Measurements from ENCODE around the gene CEP131. TPM values are rescaled to one million over a fixed set of nuclear protein-coding genes. Genes with fewer than 3 reads are reported as not detected.

The CEP131 gene
- total and polyA plus RNA-seq, 2 donors (not counting 3 experiments of a cell fraction or from before 2014, with no cell fraction given), result 5.3 to 17.9 TPM

- Histone ChIP-seq H2AFZ (ENCODE audit: low read depth, low read length) (no peak overlapping the region), H3K4me1 (ENCODE audit: control insufficient read depth, extremely low read depth, insufficient read depth, low read length) (no peaks in the 10 kb centered on the region), H4K20me1 (replicated peaks; ENCODE audit: control insufficient read depth, extremely low read depth, insufficient read depth, low read length) (no peaks in the 10 kb centered on the region), H3K9ac (replicated peaks; ENCODE audit: extremely low read depth, insufficient read depth, low read length) (no peak overlapping the region), H3K4me3 (replicated peaks in 1 of 3; ENCODE audit: insufficient read depth in 1 of 3, low read depth in 1 of 3, low read length in 3 of 3) (no peak overlapping the region), H3K4me2 (ENCODE audit: insufficient read depth, low read length) (no peak overlapping the region), H3K79me2 (ENCODE audit: control insufficient read depth, insufficient read depth, low read length) (no peaks in the 10 kb centered on the region), H3K27me3 (ENCODE audit: control insufficient read depth in 2 of 2, insufficient read depth in 2 of 2, low read length in 2 of 2) (no peaks in the 10 kb centered on the region), H3K36me3 (ENCODE audit: control insufficient read depth in 2 of 2, extremely low read depth in 1 of 2, insufficient read depth in 2 of 2, low read length in 2 of 2) (peaks cover 0 to 5% of the 10 kb centered on the region in 2 experiments), H3K9me1 (replicated peaks; ENCODE audit: control insufficient read depth, extremely low read depth, insufficient read depth, low read length) (no peaks in the 10 kb centered on the region), H3K27ac (ENCODE audit: insufficient read depth, low read depth, low read length) (no peak overlapping the region), H3K9me3 (replicated peaks; ENCODE audit: control insufficient read depth, insufficient read depth, low read length) (no peaks in the 10 kb centered on the region)
- TF ChIP-seq POLR2AphosphoS5 (IDR thresholded peaks at IDR 0.05; ENCODE audit: insufficient read depth, low read depth, low read length), result no peak
- no peak for TF ChIP-seq JUN (IDR thresholded peaks at IDR 0.05; ENCODE audit: borderline replicate concordance, insufficient read depth, insufficient read length, low read depth)
- no peak for TF ChIP-seq EZH2 (IDR thresholded peaks at IDR 0.05; ENCODE audit: borderline replicate concordance, low read depth, low read length, severe bottlenecking)
- POLR2A ChIA-PET, result no interaction called here
- no peak for DNase-seq (ENCODE audit: low read depth, low spot score)
- intact Hi-C loops (cut with micrococcal nuclease), result no loop called here
- FAIRE-seq, result no peak
- dilution Hi-C loops (cut with MboI; ENCODE audit: extremely low pct_ligation_motif_present, low sequenced_read_pairs), result no loop called here
- CTCF ChIA-PET, result interaction anchor here (1.5 kb wide), 1 partner anchor 15 kb away, joined by 3 read pairs; no protein-coding TSS in a partner anchor
- BruUV-seq (replicated peaks), result no TSS peak
Measured at GRCh38 chr17:81194941-81195901, 27.5 kb downstream of the CEP131 start.

GRCh38 chr17:81194225-81194760 lies 28.5 kb downstream of the CEP131 start:
- BruUV-seq (replicated peaks), result no TSS peak
- dilution Hi-C loops (cut with MboI; ENCODE audit: extremely low pct_ligation_motif_present, low sequenced_read_pairs), result no loop called here
- Histone ChIP-seq H3K27me3 (ENCODE audit: control insufficient read depth in 2 of 2, insufficient read depth in 2 of 2, low read length in 2 of 2) (no peaks in the 10 kb centered on the region), H3K4me1 (ENCODE audit: control insufficient read depth, extremely low read depth, insufficient read depth, low read length) (no peaks in the 10 kb centered on the region), H2AFZ (ENCODE audit: low read depth, low read length) (no peak overlapping the region), H3K4me3 (replicated peaks in 1 of 3; ENCODE audit: insufficient read depth in 1 of 3, low read depth in 1 of 3, low read length in 3 of 3) (no peak overlapping the region), H3K4me2 (ENCODE audit: insufficient read depth, low read length) (no peak overlapping the region), H3K27ac (ENCODE audit: insufficient read depth, low read depth, low read length) (no peak overlapping the region), H4K20me1 (replicated peaks; ENCODE audit: control insufficient read depth, extremely low read depth, insufficient read depth, low read length) (no peaks in the 10 kb centered on the region), H3K9me1 (replicated peaks; ENCODE audit: control insufficient read depth, extremely low read depth, insufficient read depth, low read length) (no peaks in the 10 kb centered on the region), H3K9ac (replicated peaks; ENCODE audit: extremely low read depth, insufficient read depth, low read length) (no peak overlapping the region), H3K9me3 (replicated peaks; ENCODE audit: control insufficient read depth, insufficient read depth, low read length) (no peaks in the 10 kb centered on the region), H3K36me3 (ENCODE audit: control insufficient read depth in 2 of 2, extremely low read depth in 1 of 2, insufficient read depth in 2 of 2, low read length in 2 of 2) (peaks cover 0 to 7% of the 10 kb centered on the region in 2 experiments), H3K79me2 (ENCODE audit: control insufficient read depth, insufficient read depth, low read length) (no peaks in the 10 kb centered on the region)
- no peak for DNase-seq (ENCODE audit: low read depth, low spot score)
- TF ChIP-seq EZH2 (IDR thresholded peaks at IDR 0.05; ENCODE audit: borderline replicate concordance, low read depth, low read length, severe bottlenecking) (no peak), GATA2 (IDR thresholded peaks at IDR 0.05; ENCODE audit: insufficient read depth, insufficient read length, low read depth, low read length) (no peak), MAX (IDR thresholded peaks at IDR 0.05; ENCODE audit: insufficient read depth, insufficient read length) (no peak), POLR2A (IDR thresholded peaks at IDR 0.05; ENCODE audit: low read depth, low read length) (no peak), FOS (IDR thresholded peaks at IDR 0.05; ENCODE audit: borderline replicate concordance, insufficient read depth, low read length) (no peak), JUN (IDR thresholded peaks at IDR 0.05; ENCODE audit: borderline replicate concordance, insufficient read depth, insufficient read length, low read depth) (no peak), MYC (IDR thresholded peaks at IDR 0.05; ENCODE audit: low read depth, low read length) (no peak), POLR2AphosphoS5 (IDR thresholded peaks at IDR 0.05; ENCODE audit: insufficient read depth, low read depth, low read length) (no peak), CTCF (IDR thresholded peaks at IDR 0.05; ENCODE audit: extremely low read depth in 1 of 2, insufficient read depth in 1 of 2, low read depth in 1 of 2, low read length in 2 of 2) (no peak)
- ChIA-PET POLR2A (no interaction called here), CTCF (no interaction called here)
- no peak for FAIRE-seq
- intact Hi-C loops (cut with micrococcal nuclease), result no loop called here
